Fibroblast of lung (primary cell): ENCODE results near the gene NIPAL1. TPM values are rescaled to one million over a fixed set of nuclear protein-coding genes. Genes with fewer than 3 reads are reported as not detected.

Experiments used
- DNase-seq, 2 donors: peaks; one replicate each; pipeline versions ENCODE4 v3.0.0 to v3.0.0-alpha.2; 2010; ENCODE audit warnings: low read depth in 2 of 2
- H2AFZ ChIP-seq: 2 replicates; pipeline ENCODE4 v1.5.1; 2012; ENCODE audit warnings: low read length, control low read depth, inconsistent platforms
- H3K27ac ChIP-seq: 2 replicates; pipeline ENCODE4 v1.5.1; 2011; ENCODE audit warnings: low read length, control low read depth; ENCODE audit not compliant: insufficient read depth
- H3K27me3 ChIP-seq: 2 replicates; pipeline ENCODE4 v1.5.1; 2011; ENCODE audit warnings: mild to moderate bottlenecking, low read length; ENCODE audit not compliant: control insufficient read depth, insufficient read depth
- H3K36me3 ChIP-seq: 2 replicates; pipeline ENCODE4 v1.5.1; 2011; ENCODE audit warnings: low read length; ENCODE audit not compliant: control insufficient read depth, insufficient read depth
- H3K4me1 ChIP-seq: 2 replicates; pipeline ENCODE4 v1.5.1; 2011; ENCODE audit warnings: low read length; ENCODE audit not compliant: control insufficient read depth, insufficient read depth; ENCODE audit errors: extremely low read depth
- H3K4me2 ChIP-seq: 2 replicates; pipeline ENCODE4 v1.5.1; 2011; ENCODE audit warnings: low read length, control low read depth; ENCODE audit not compliant: insufficient read depth; ENCODE audit errors: extremely low read depth
- H3K4me3 ChIP-seq, 4 experiments: fragments of 200-600 bp in 1 of 4; sonication (generic) in 1 of 4; replicated peaks in 1 of 4; 2 replicates each; pipeline ENCODE4 v1.5.1; 2011 to 2016; ENCODE audit warnings: low read length in 4 of 4, low read depth in 3 of 4, mild to moderate bottlenecking in 3 of 4, control low read depth in 2 of 4, inconsistent platforms in 1 of 4, mixed read lengths in 1 of 4; ENCODE audit not compliant: insufficient read depth in 1 of 4; ENCODE audit errors: control extremely low read depth in 1 of 4
- H3K79me2 ChIP-seq: 2 replicates; pipeline ENCODE4 v1.5.1; 2012; ENCODE audit warnings: mild to moderate bottlenecking, low read length, inconsistent platforms; ENCODE audit not compliant: control insufficient read depth, insufficient read depth
- H3K9ac ChIP-seq: 2 replicates; pipeline ENCODE4 v1.5.1; 2011; ENCODE audit warnings: mild to moderate bottlenecking, low read length, control low read depth; ENCODE audit not compliant: insufficient read depth
- H3K9me3 ChIP-seq: 2 replicates; pipeline ENCODE4 v1.5.1; 2012; ENCODE audit warnings: low read depth, low read length; ENCODE audit not compliant: control insufficient read depth, insufficient read depth
- H4K20me1 ChIP-seq: 2 replicates; pipeline ENCODE4 v1.5.1; 2011; ENCODE audit warnings: low read length; ENCODE audit not compliant: control insufficient read depth, insufficient read depth; ENCODE audit errors: extremely low read depth
- EZH2 ChIP-seq: IDR thresholded peaks from 2 replicates; pipeline ENCODE4 v1.5.1; 2012; ENCODE audit warnings: low read length, control low read depth, mild to moderate bottlenecking; ENCODE audit errors: missing control alignments
- polyA plus RNA-seq, 2 donors: library from polyadenylated mRNA; depleted of rRNA in 1 of 2; stranded (reverse) in 1 of 2; unstranded in 1 of 2; fragments of >200 nt; gene quantifications; 2 replicates each; pipeline ENCODE4 v1.2.1, GENCODE V29; 2011 to 2012; ENCODE audit warnings: missing spikeins in 1 of 2
- total RNA-seq: library from RNA; depleted of rRNA; stranded (reverse); fragments of >200 nt; gene quantifications from 2 replicates; pipeline ENCODE4 v1.2.1, GENCODE V29; 2014
- TF ChIP-seq, protein P1 (sequence below), 2 donors: IDR thresholded peaks in 1 of 2; conservative IDR thresholded peaks in 1 of 2; 1 replicate in 1 of 2; 2 replicates in 1 of 2; pipeline ENCODE4 v1.5.1; 2011 to 2012; ENCODE audit warnings: low read length in 2 of 2, control low read depth in 1 of 2, inconsistent platforms in 1 of 2, low read depth in 1 of 2, mild to moderate bottlenecking in 1 of 2

The NIPAL1 gene
- total and polyA plus RNA-seq, 2 donors (not counting 1 experiment from before 2014, with no cell fraction given): under 0.01 to 0.45 TPM

GRCh38 chr4:48011722-48012121 lies 4.8 kb upstream of the NIPAL1 start:
- Histone ChIP-seq H2AFZ (no peak overlapping the region), H3K27ac (no peak overlapping the region), H3K36me3 (no peaks in the 10 kb centered on the region), H3K27me3 (no peaks in the 10 kb centered on the region), H3K79me2 (no peaks in the 10 kb centered on the region), H3K9me3 (no peaks in the 10 kb centered on the region), H3K4me3 (no peak overlapping the region), H3K9ac (no peak overlapping the region), H3K4me1 (no peaks in the 10 kb centered on the region), H3K4me2 (no peak overlapping the region), H4K20me1 (no peaks in the 10 kb centered on the region)
- no peak for DNase-seq
- TF ChIP-seq, protein P1, sequence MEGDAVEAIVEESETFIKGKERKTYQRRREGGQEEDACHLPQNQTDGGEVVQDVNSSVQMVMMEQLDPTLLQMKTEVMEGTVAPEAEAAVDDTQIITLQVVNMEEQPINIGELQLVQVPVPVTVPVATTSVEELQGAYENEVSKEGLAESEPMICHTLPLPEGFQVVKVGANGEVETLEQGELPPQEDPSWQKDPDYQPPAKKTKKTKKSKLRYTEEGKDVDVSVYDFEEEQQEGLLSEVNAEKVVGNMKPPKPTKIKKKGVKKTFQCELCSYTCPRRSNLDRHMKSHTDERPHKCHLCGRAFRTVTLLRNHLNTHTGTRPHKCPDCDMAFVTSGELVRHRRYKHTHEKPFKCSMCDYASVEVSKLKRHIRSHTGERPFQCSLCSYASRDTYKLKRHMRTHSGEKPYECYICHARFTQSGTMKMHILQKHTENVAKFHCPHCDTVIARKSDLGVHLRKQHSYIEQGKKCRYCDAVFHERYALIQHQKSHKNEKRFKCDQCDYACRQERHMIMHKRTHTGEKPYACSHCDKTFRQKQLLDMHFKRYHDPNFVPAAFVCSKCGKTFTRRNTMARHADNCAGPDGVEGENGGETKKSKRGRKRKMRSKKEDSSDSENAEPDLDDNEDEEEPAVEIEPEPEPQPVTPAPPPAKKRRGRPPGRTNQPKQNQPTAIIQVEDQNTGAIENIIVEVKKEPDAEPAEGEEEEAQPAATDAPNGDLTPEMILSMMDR (conservative IDR thresholded peaks at IDR 0.05 in 1 of 2, IDR thresholded peaks at IDR 0.05 in 1 of 2; ENCODE audit: low read depth in 1 of 2, low read length in 2 of 2): no peak
- no peak for TF ChIP-seq EZH2

- Histone ChIP-seq H3K27ac (no peak overlapping the region), H3K4me3 (no peak overlapping the region), H3K27me3 (no peaks in the 10 kb centered on the region), H3K4me2 (no peak overlapping the region), H4K20me1 (no peaks in the 10 kb centered on the region), H3K4me1 (no peaks in the 10 kb centered on the region), H3K9me3 (no peaks in the 10 kb centered on the region), H3K79me2 (no peaks in the 10 kb centered on the region), H2AFZ (no peak overlapping the region), H3K36me3 (no peaks in the 10 kb centered on the region), H3K9ac (no peak overlapping the region)
- DNase-seq: no peak
- TF ChIP-seq, protein P1 (conservative IDR thresholded peaks at IDR 0.05 in 1 of 2, IDR thresholded peaks at IDR 0.05 in 1 of 2; ENCODE audit: low read depth in 1 of 2, low read length in 2 of 2): no peak
- TF ChIP-seq EZH2: no peak
These were observed 3.7 kb upstream of the NIPAL1 start for GRCh38 chr4:48012824-48013223.

DNA sequence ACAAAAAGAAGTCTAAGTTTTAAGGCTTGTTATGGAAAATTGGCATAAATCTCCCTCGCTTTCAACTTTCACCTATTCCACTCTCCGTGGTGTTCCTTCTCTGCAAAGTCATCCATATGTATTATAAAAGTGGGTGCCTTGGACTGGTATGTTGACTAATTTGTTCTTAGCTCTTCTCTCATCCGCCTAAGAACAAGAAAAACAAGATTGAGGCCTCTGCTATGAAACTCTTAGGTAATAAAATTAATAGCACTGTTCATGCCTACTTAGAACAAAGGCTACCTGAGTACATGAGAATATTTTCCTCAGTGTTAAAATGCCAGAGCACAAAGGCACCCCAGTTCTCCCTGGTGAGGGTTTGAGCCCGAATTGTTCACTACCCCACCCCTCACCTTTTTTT lies 1.4 kb upstream of the NIPAL1 start:
- no peak overlapping the region for H3K9ac ChIP-seq
- no peak overlapping the region for H3K27ac ChIP-seq
- H2AFZ ChIP-seq: no peak overlapping the region
- H3K4me2 ChIP-seq: no peak overlapping the region
- no peaks in the 10 kb centered on the region for H3K4me1 ChIP-seq
- H4K20me1 ChIP-seq: no peaks in the 10 kb centered on the region
- no peaks in the 10 kb centered on the region for H3K79me2 ChIP-seq
- DNase-seq: no peak
- TF ChIP-seq, protein P1 (conservative IDR thresholded peaks at IDR 0.05 in 1 of 2, IDR thresholded peaks at IDR 0.05 in 1 of 2; ENCODE audit: low read depth in 1 of 2, low read length in 2 of 2): no peak
- TF ChIP-seq EZH2: no peak
- H3K36me3 ChIP-seq: no peaks in the 10 kb centered on the region
- H3K27me3 ChIP-seq: no peaks in the 10 kb centered on the region
- no peak overlapping the region for H3K4me3 ChIP-seq
- H3K9me3 ChIP-seq: no peaks in the 10 kb centered on the region
